ENCODE measurements around the gene C16orf89. TPM values are rescaled to one million over a fixed set of nuclear protein-coding genes. Genes with fewer than 3 reads are reported as not detected.

Gene C16orf89
- total RNA-seq, 4 donors from 2014 or later: 2.9 to 14.9 (median 3.3) TPM; not detected in 1

- no peak for TF ChIP-seq CTCF (IDR thresholded peaks at IDR 0.05; ENCODE audit: low read depth)
These were observed 9.4 kb downstream of the C16orf89 start for GRCh38 chr16:5056352-5056751.

GRCh38 chr16:5054876-5055865, 10.6 kb downstream of the C16orf89 start:
- TF ChIP-seq CTCF (IDR thresholded peaks at IDR 0.05; ENCODE audit: low read depth): no peak

GRCh38 chr16:5046914-5047313, 18.8 kb downstream of the C16orf89 start:
- TF ChIP-seq CTCF (IDR thresholded peaks at IDR 0.05; ENCODE audit: low read depth): no peak

- no peak for TF ChIP-seq CTCF (IDR thresholded peaks at IDR 0.05; ENCODE audit: low read depth)
These were observed 20.1 kb downstream of the C16orf89 start for GRCh38 chr16:5045499-5046115.

GRCh38 chr16:5044011-5044540, 21.7 kb downstream of the C16orf89 start:
- TF ChIP-seq CTCF (IDR thresholded peaks at IDR 0.05; ENCODE audit: low read depth): no peak

GRCh38 chr16:5042574-5043171, 23.1 kb downstream of the C16orf89 start:
- no peak for TF ChIP-seq CTCF (IDR thresholded peaks at IDR 0.05; ENCODE audit: low read depth)

Measured in subcutaneous adipose tissue (tissue), 4 donors.